ENCODE measurements around the gene JAG1.

JAG1 gene

GRCh38 chr20:10667560-10668167, 6.1 kb downstream of the JAG1 start:
- no peak overlapping the region for H3K9ac ChIP-seq (ENCODE audit: insufficient read length, low read depth)
- TF ChIP-seq SUZ12 (IDR thresholded peaks at IDR 0.05; ENCODE audit: extremely low read depth, insufficient read depth, insufficient read length) (no peak), YY1 (IDR thresholded peaks at IDR 0.05; ENCODE audit: insufficient read depth, insufficient read length) (no peak), ZNF274 (IDR thresholded peaks at IDR 0.05; ENCODE audit: low read depth, low read length) (no peak)
- no peaks in the 10 kb centered on the region for H3K27me3 ChIP-seq (ENCODE audit: insufficient read depth, insufficient read length)
- H3K4me3 ChIP-seq (ENCODE audit: insufficient read length, low read depth) = no peak overlapping the region
- no peak for DNase-seq (ENCODE audit: low read depth, low spot score)
- H3K36me3 ChIP-seq (ENCODE audit: insufficient read depth, insufficient read length, low read length) = peaks cover 63% of the 10 kb centered on the region
- H3K4me1 ChIP-seq (ENCODE audit: insufficient read depth, insufficient read length) = peaks cover 7% of the 10 kb centered on the region
- H3K9me3 ChIP-seq (ENCODE audit: insufficient read depth, low read length) = no peaks in the 10 kb centered on the region

- no peak for DNase-seq (ENCODE audit: low read depth, low spot score)
- Histone ChIP-seq H3K4me1 (ENCODE audit: insufficient read depth, insufficient read length) (peaks cover 7% of the 10 kb centered on the region), H3K27me3 (ENCODE audit: insufficient read depth, insufficient read length) (no peaks in the 10 kb centered on the region), H3K9me3 (ENCODE audit: insufficient read depth, low read length) (no peaks in the 10 kb centered on the region), H3K9ac (ENCODE audit: insufficient read length, low read depth) (peak overlapping the region; percentile 17), H3K4me3 (ENCODE audit: insufficient read length, low read depth) (no peak overlapping the region), H3K36me3 (ENCODE audit: insufficient read depth, insufficient read length, low read length) (peaks cover 63% of the 10 kb centered on the region)
- TF ChIP-seq YY1 (IDR thresholded peaks at IDR 0.05; ENCODE audit: insufficient read depth, insufficient read length) (no peak), SUZ12 (IDR thresholded peaks at IDR 0.05; ENCODE audit: extremely low read depth, insufficient read depth, insufficient read length) (no peak), ZNF274 (IDR thresholded peaks at IDR 0.05; ENCODE audit: low read depth, low read length) (no peak)
Observed at GRCh38 chr20:10667077-10667401, 6.8 kb downstream of the JAG1 start.

GRCh38 chr20:10666221-10667076, 7.3 kb downstream of the JAG1 start:
- Histone ChIP-seq H3K36me3 (ENCODE audit: insufficient read depth, insufficient read length, low read length) (peaks cover 68% of the 10 kb centered on the region), H3K27me3 (ENCODE audit: insufficient read depth, insufficient read length) (no peaks in the 10 kb centered on the region), H3K9me3 (ENCODE audit: insufficient read depth, low read length) (no peaks in the 10 kb centered on the region), H3K4me1 (ENCODE audit: insufficient read depth, insufficient read length) (peaks cover 7% of the 10 kb centered on the region), H3K9ac (ENCODE audit: insufficient read length, low read depth) (peak overlapping the region; percentile 17), H3K4me3 (ENCODE audit: insufficient read length, low read depth) (no peak overlapping the region)
- TF ChIP-seq YY1 (IDR thresholded peaks at IDR 0.05; ENCODE audit: insufficient read depth, insufficient read length) (no peak), ZNF274 (IDR thresholded peaks at IDR 0.05; ENCODE audit: low read depth, low read length) (no peak), SUZ12 (IDR thresholded peaks at IDR 0.05; ENCODE audit: extremely low read depth, insufficient read depth, insufficient read length) (no peak)
- no peak for DNase-seq (ENCODE audit: low read depth, low spot score)

GRCh38 chr20:10665791-10666190, 8.0 kb downstream of the JAG1 start:
- no peaks in the 10 kb centered on the region for H3K9me3 ChIP-seq (ENCODE audit: insufficient read depth, low read length)
- no peak overlapping the region for H3K4me3 ChIP-seq (ENCODE audit: insufficient read length, low read depth)
- no peaks in the 10 kb centered on the region for H3K27me3 ChIP-seq (ENCODE audit: insufficient read depth, insufficient read length)
- no peak for TF ChIP-seq ZNF274 (IDR thresholded peaks at IDR 0.05; ENCODE audit: low read depth, low read length)
- no peak for TF ChIP-seq SUZ12 (IDR thresholded peaks at IDR 0.05; ENCODE audit: extremely low read depth, insufficient read depth, insufficient read length)
- no peak for TF ChIP-seq YY1 (IDR thresholded peaks at IDR 0.05; ENCODE audit: insufficient read depth, insufficient read length)
- no peak for DNase-seq (ENCODE audit: low read depth, low spot score)
- H3K36me3 ChIP-seq (ENCODE audit: insufficient read depth, insufficient read length, low read length) = peaks cover 68% of the 10 kb centered on the region
- H3K9ac ChIP-seq (ENCODE audit: insufficient read length, low read depth) = no peak overlapping the region
- peaks cover 7% of the 10 kb centered on the region for H3K4me1 ChIP-seq (ENCODE audit: insufficient read depth, insufficient read length)

- TF ChIP-seq SUZ12 (IDR thresholded peaks at IDR 0.05; ENCODE audit: extremely low read depth, insufficient read depth, insufficient read length) (no peak), ZNF274 (IDR thresholded peaks at IDR 0.05; ENCODE audit: low read depth, low read length) (no peak), YY1 (IDR thresholded peaks at IDR 0.05; ENCODE audit: insufficient read depth, insufficient read length) (no peak)
- no peak for DNase-seq (ENCODE audit: low read depth, low spot score)
- H3K27me3 ChIP-seq (ENCODE audit: insufficient read depth, insufficient read length) = no peaks in the 10 kb centered on the region
- H3K4me1 ChIP-seq (ENCODE audit: insufficient read depth, insufficient read length) = peaks cover 7% of the 10 kb centered on the region
- peaks cover 68% of the 10 kb centered on the region for H3K36me3 ChIP-seq (ENCODE audit: insufficient read depth, insufficient read length, low read length)
- no peak overlapping the region for H3K9ac ChIP-seq (ENCODE audit: insufficient read length, low read depth)
- no peak overlapping the region for H3K4me3 ChIP-seq (ENCODE audit: insufficient read length, low read depth)
- no peaks in the 10 kb centered on the region for H3K9me3 ChIP-seq (ENCODE audit: insufficient read depth, low read length)
Observed at GRCh38 chr20:10665027-10665561, 8.7 kb downstream of the JAG1 start.

GRCh38 chr20:10663756-10664155, 10.0 kb downstream of the JAG1 start:
- no peak for DNase-seq (ENCODE audit: low read depth, low spot score)
- Histone ChIP-seq H3K4me1 (ENCODE audit: insufficient read depth, insufficient read length) (peaks cover 3% of the 10 kb centered on the region), H3K27me3 (ENCODE audit: insufficient read depth, insufficient read length) (no peaks in the 10 kb centered on the region), H3K36me3 (ENCODE audit: insufficient read depth, insufficient read length, low read length) (peaks cover 69% of the 10 kb centered on the region), H3K4me3 (ENCODE audit: insufficient read length, low read depth) (no peak overlapping the region), H3K9ac (ENCODE audit: insufficient read length, low read depth) (no peak overlapping the region), H3K9me3 (ENCODE audit: insufficient read depth, low read length) (no peaks in the 10 kb centered on the region)
- no peak for TF ChIP-seq YY1 (IDR thresholded peaks at IDR 0.05; ENCODE audit: insufficient read depth, insufficient read length)
- no peak for TF ChIP-seq SUZ12 (IDR thresholded peaks at IDR 0.05; ENCODE audit: extremely low read depth, insufficient read depth, insufficient read length)
- TF ChIP-seq ZNF274 (IDR thresholded peaks at IDR 0.05; ENCODE audit: low read depth, low read length) = no peak

Measured in NT2/D1 (cell line).